ENCODE results near the gene SOX15. TPM values are rescaled to one million over a fixed set of nuclear protein-coding genes. Genes with fewer than 3 reads are reported as not detected.

The SOX15 gene
- total and polyA plus RNA-seq, 2 of the 13 experiments (the other 11 are each of a cell fraction or from before 2014, with no cell fraction given) = 0.07 to 0.18 TPM

- Histone ChIP-seq H3K4me3 (replicated peaks in 1 of 3; ENCODE audit: insufficient read depth in 1 of 3, low read depth in 2 of 3, low read length in 3 of 3) (peak overlapping the region in 2 of 3 experiments; percentile 90 to 92; a peak in 4 of 6 replicates), H3K27me3 (ENCODE audit: control insufficient read depth in 1 of 2, insufficient read depth in 2 of 2, low read length in 2 of 2) (no peaks in the 10 kb centered on the region; a peak in 1 of 5 replicates), H3K79me2 (ENCODE audit: insufficient read depth, low read length) (peaks cover 27% of the 10 kb centered on the region), H3K27ac (ENCODE audit: extremely low read length, insufficient read depth, low read length) (no peak overlapping the region), H3K4me2 (ENCODE audit: low read depth, low read length) (peak overlapping the region; percentile 96; the same call in 1 of the 2 replicates), H3K4me1 (ENCODE audit: insufficient read depth, low read length) (peaks cover 47% of the 10 kb centered on the region), H3K9ac (ENCODE audit: insufficient read depth, low read depth, low read length) (peak overlapping the region; percentile 91), H3K36me3 (replicated peaks in 1 of 2; ENCODE audit: control insufficient read depth in 1 of 2, insufficient read depth in 2 of 2, low read length in 2 of 2) (peaks cover 11 to 34% of the 10 kb centered on the region in 2 experiments), H2AFZ (ENCODE audit: low read length) (no peak overlapping the region), H4K20me1 (ENCODE audit: insufficient read depth, low read length) (no peaks in the 10 kb centered on the region), H3K9me3 (ENCODE audit: low read length) (no peaks in the 10 kb centered on the region)
- POLR2A ChIA-PET = no interaction called here
- 94% methylated on average over 28 of the region's 30 CpGs for WGBS (ENCODE audit: low lambda C conversion rate)
- DNase-seq (ENCODE audit: low spot score) = no peak
- FAIRE-seq = no peak
- TF ChIP-seq HNRNPK (IDR thresholded peaks at IDR 0.05; ENCODE audit: low read depth, low read length, poor library complexity, severe bottlenecking) (no peak), AGO2 (optimal IDR thresholded peaks at IDR 0.05; ENCODE audit: low read depth, low read length) (peak; percentile 34)
- in situ Hi-C loops (cut with HindIII; ENCODE audit: extremely low pct_ligation_motif_present, low pct_unique_long_range_greater_than_20kb) = no loop called here
- CTCF ChIA-PET (ENCODE audit: low intra/inter-chr PET ratio, low total read pairs) = no interaction called here
- intact Hi-C loops (cut with micrococcal nuclease; ENCODE audit: unreplicated experiment) = loop anchor here (10.0 kb wide), 1 partner anchor 208 kb away; the partner anchor contains the start of genes KCTD11 and TMEM95
- no TSS peak for BruUV-seq (replicated peaks)
- no peak for ATAC-seq
These were observed 26.6 kb downstream of the SOX15 start for GRCh38 chr17:7563115-7563869.

- CTCF ChIA-PET (ENCODE audit: low intra/inter-chr PET ratio, low total read pairs) = interaction anchor here (2.8 to 3.3 kb wide), 2 partner anchors 38 to 48 kb away, joined by 27 to 43 read pairs; no protein-coding TSS in a partner anchor
- H2AFZ ChIP-seq (ENCODE audit: low read length) = no peak overlapping the region
- DNase-seq (ENCODE audit: low spot score) (no peak), ATAC-seq (no peak), FAIRE-seq (no peak)
- POLR2A ChIA-PET = interaction anchor here (1.3 kb wide), 1 partner anchor 22 kb away, joined by 4 read pairs; the partner anchor contains the start of gene MPDU1
- H3K9ac ChIP-seq (ENCODE audit: insufficient read depth, low read depth, low read length) = peak overlapping the region; percentile 91
- H3K27ac ChIP-seq (ENCODE audit: extremely low read length, insufficient read depth, low read length) = peak overlapping the region; percentile 75
- in situ Hi-C loops (cut with HindIII; ENCODE audit: extremely low pct_ligation_motif_present, low pct_unique_long_range_greater_than_20kb) (no loop called here), intact Hi-C loops (cut with micrococcal nuclease; ENCODE audit: unreplicated experiment) (loop anchor here (10.0 kb wide), 1 partner anchor 207 kb away; the partner anchor contains the start of genes KCTD11 and TMEM95)
- H4K20me1 ChIP-seq (ENCODE audit: insufficient read depth, low read length) = no peaks in the 10 kb centered on the region
- H3K4me1 ChIP-seq (ENCODE audit: insufficient read depth, low read length) = peaks cover 58% of the 10 kb centered on the region
- TSS peak; percentile 59 for BruUV-seq (replicated peaks)
- H3K79me2 ChIP-seq (ENCODE audit: insufficient read depth, low read length) = peaks cover 27% of the 10 kb centered on the region
- TF ChIP-seq TERF1 (CRISPR knock-in tag; IDR thresholded peaks at IDR 0.05) (0 out of 2 replicates have a peak, but pooled peaks have one; percentile 40), KDM5A (IDR thresholded peaks at IDR 0.05; ENCODE audit: borderline replicate concordance, low read length) (peak; percentile 79), RELA (CRISPR knock-in tag; IDR thresholded peaks at IDR 0.05) (no peak), ZNF616 (CRISPR knock-in tag; IDR thresholded peaks at IDR 0.05; ENCODE audit: low read depth) (no peak), MEF2D (CRISPR knock-in tag; IDR thresholded peaks at IDR 0.05) (0 out of 2 replicates have a peak, but pooled peaks have one; percentile 12)
- H3K9me3 ChIP-seq (ENCODE audit: low read length) = no peaks in the 10 kb centered on the region
- H3K36me3 ChIP-seq (replicated peaks in 1 of 2; ENCODE audit: control insufficient read depth in 1 of 2, insufficient read depth in 2 of 2, low read length in 2 of 2) = peaks cover 10 to 29% of the 10 kb centered on the region in 2 experiments
- H3K4me2 ChIP-seq (ENCODE audit: low read depth, low read length) = peak overlapping the region; percentile 96
- WGBS (ENCODE audit: low lambda C conversion rate) = 0% methylated on average over 10 of the region's 28 CpGs
- no peaks in the 10 kb centered on the region; a peak in 1 of 5 replicates for H3K27me3 ChIP-seq (ENCODE audit: control insufficient read depth in 1 of 2, insufficient read depth in 2 of 2, low read length in 2 of 2)
- H3K4me3 ChIP-seq (replicated peaks in 1 of 3; ENCODE audit: insufficient read depth in 1 of 3, low read depth in 2 of 3, low read length in 3 of 3) = peak overlapping the region; percentile 90 to 94 (median 92)
These were observed 27.7 kb downstream of the SOX15 start for GRCh38 chr17:7562208-7562605.

All from HepG2 (cell line).